SK-N-MC (cell line): ENCODE results near the gene KIAA2012.

Experiments
- EZH2 ChIP-seq: fragments of 200-600 bp; sonication (generic); IDR thresholded peaks from one replicate; pipeline ENCODE4 v1.6.1; 2017; ENCODE audit warnings: antibody characterized with exemption
- POLR2AphosphoS5 ChIP-seq: IDR thresholded peaks from 2 replicates; pipeline ENCODE4 v1.6.1; 2012; ENCODE audit warnings: mild to moderate bottlenecking, low read depth, low read length, borderline replicate concordance

DNA sequence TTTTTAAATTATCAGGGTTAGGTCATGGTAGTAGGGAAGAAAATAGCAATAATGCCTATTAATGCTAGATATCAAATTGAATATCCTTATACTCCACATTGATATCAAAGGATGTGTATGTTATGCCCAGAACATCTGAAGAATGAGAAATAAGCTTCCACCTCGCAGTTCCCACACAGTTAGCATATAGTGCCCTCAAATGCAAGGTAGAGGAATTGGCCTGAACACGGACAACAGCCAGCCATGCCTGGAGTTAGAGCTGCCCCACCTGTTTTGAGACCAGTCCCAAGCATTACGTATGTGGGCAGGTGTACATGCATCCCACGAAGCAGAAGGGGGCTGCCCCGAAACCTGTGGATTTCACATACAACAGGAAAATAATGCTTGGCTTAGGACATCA, 85.7 kb downstream of the KIAA2012 start:
- TF ChIP-seq EZH2 (no peak), POLR2AphosphoS5 (no peak)
